Neuronal stem cell (in vitro differentiated cells): ENCODE results near the gene GPR150.

Source experiments
- DNase-seq: peaks from one replicate; pipeline ENCODE4 v3.0.0-alpha.2; 2013; ENCODE audit warnings: low spot score
- H2AFZ ChIP-seq: one replicate; pipeline ENCODE4 v1.6.1; 2013; ENCODE audit warnings: mild to moderate bottlenecking, low read length, inconsistent platforms
- H2AK5ac ChIP-seq: 2 replicates; pipeline ENCODE4 v1.6.1; 2013; ENCODE audit warnings: low read depth, mild to moderate bottlenecking, inconsistent platforms, low read length, moderate library complexity, mixed read lengths
- H2BK120ac ChIP-seq: 2 replicates; pipeline ENCODE4 v1.6.1; 2013; ENCODE audit warnings: low read depth, mild to moderate bottlenecking, inconsistent platforms, low read length, moderate library complexity, mixed read lengths
- H2BK12ac ChIP-seq: one replicate; pipeline ENCODE4 v1.6.1; 2013; ENCODE audit warnings: low read length, inconsistent platforms
- H2BK15ac ChIP-seq: 2 replicates; pipeline ENCODE4 v1.6.1; 2013; ENCODE audit warnings: mild to moderate bottlenecking, low read length, inconsistent platforms, mixed read lengths
- H2BK5ac ChIP-seq: one replicate; pipeline ENCODE4 v1.6.1; 2013; ENCODE audit warnings: inconsistent platforms, mild to moderate bottlenecking, low read length, moderate library complexity
- H3K14ac ChIP-seq: one replicate; pipeline ENCODE4 v1.6.1; 2013; ENCODE audit warnings: low read length, inconsistent platforms
- H3K18ac ChIP-seq: 2 replicates; pipeline ENCODE4 v1.6.1; 2013; ENCODE audit warnings: low read length, inconsistent platforms
- H3K23ac ChIP-seq: 2 replicates; pipeline ENCODE4 v1.6.1; 2013; ENCODE audit warnings: low read depth, mild to moderate bottlenecking, mixed read lengths, low read length, inconsistent platforms; ENCODE audit not compliant: poor library complexity
- H3K27ac ChIP-seq: replicated peaks from 3 replicates; pipeline ENCODE4 v1.5.1; 2013; ENCODE audit warnings: low read length, inconsistent platforms
- H3K27me3 ChIP-seq, 3 experiments: 2 replicates each; pipeline ENCODE4 v1.6.1; 2013; ENCODE audit warnings: low read length in 3 of 3, mild to moderate bottlenecking in 2 of 3, inconsistent platforms in 1 of 3, low read depth in 1 of 3, mixed read lengths in 1 of 3, moderate library complexity in 1 of 3; ENCODE audit not compliant: control insufficient read depth in 3 of 3, insufficient read depth in 3 of 3
- H3K36me3 ChIP-seq, 2 donors: replicated peaks in 1 of 2; 2 replicates each; pipeline ENCODE4 v1.6.1; 2013; ENCODE audit warnings: low read length in 2 of 2; ENCODE audit not compliant: control insufficient read depth in 2 of 2, insufficient read depth in 2 of 2
- H3K4ac ChIP-seq: 2 replicates; pipeline ENCODE4 v1.6.1; 2013; ENCODE audit warnings: inconsistent platforms, mild to moderate bottlenecking, low read length, moderate library complexity
- H3K4me1 ChIP-seq, 2 donors: 1 replicate in 1 of 2; 2 replicates in 1 of 2; pipeline ENCODE4 v1.6.1; 2013; ENCODE audit warnings: low read length in 2 of 2, low read depth in 1 of 2; ENCODE audit not compliant: control insufficient read depth in 2 of 2, insufficient read depth in 1 of 2
- H3K4me2 ChIP-seq: one replicate; pipeline ENCODE4 v1.6.1; 2013; ENCODE audit warnings: mild to moderate bottlenecking, low read length, inconsistent platforms; ENCODE audit not compliant: insufficient read depth, poor library complexity, severe bottlenecking
- H3K4me3 ChIP-seq, 2 donors: 2 replicates each; pipeline ENCODE4 v1.5.1; 2013; ENCODE audit warnings: low read length in 2 of 2, mild to moderate bottlenecking in 2 of 2, inconsistent platforms in 1 of 2, moderate library complexity in 1 of 2
- H3K79me1 ChIP-seq: one replicate; pipeline ENCODE4 v1.6.1; 2013; ENCODE audit warnings: low read depth, mild to moderate bottlenecking, inconsistent platforms, low read length, moderate library complexity
- H3K9ac ChIP-seq: one replicate; pipeline ENCODE4 v1.6.1; 2013; ENCODE audit warnings: mild to moderate bottlenecking, low read depth, low read length, inconsistent platforms; ENCODE audit not compliant: poor library complexity
- H3K9me3 ChIP-seq, 2 donors: replicated peaks in 1 of 2; 2 replicates each; pipeline versions ENCODE3 to v1.6.1; 2013; ENCODE audit warnings: low read length in 2 of 2, mild to moderate bottlenecking in 2 of 2, inconsistent platforms in 1 of 2, low read depth in 1 of 2, mixed read lengths in 1 of 2, moderate library complexity in 1 of 2; ENCODE audit not compliant: control insufficient read depth in 2 of 2, insufficient read depth in 1 of 2
- H4K8ac ChIP-seq: one replicate; pipeline ENCODE4 v1.6.1; 2013; ENCODE audit warnings: low read depth, mild to moderate bottlenecking, inconsistent platforms, low read length, moderate library complexity
- H4K91ac ChIP-seq: one replicate; pipeline ENCODE4 v1.6.1; 2013; ENCODE audit warnings: low read length, low read depth, mild to moderate bottlenecking, inconsistent platforms; ENCODE audit not compliant: poor library complexity
- WGBS, 2 donors: extraction: QIAGEN DNeasy Blood & Tissue Kit; methylation state at CpG; one replicate each; pipeline ENCODE4 v1.1.7; 2013; ENCODE audit warnings: missing lambda C conversion rate in 2 of 2, mixed read lengths in 1 of 2; ENCODE audit not compliant: insufficient read length in 2 of 2, insufficient replicate concordance in 1 of 2; ENCODE audit errors: extremely low coverage in 2 of 2; 5-methylcytosine and 5-hydroxymethylcytosine counted together

The GPR150 gene

DNA sequence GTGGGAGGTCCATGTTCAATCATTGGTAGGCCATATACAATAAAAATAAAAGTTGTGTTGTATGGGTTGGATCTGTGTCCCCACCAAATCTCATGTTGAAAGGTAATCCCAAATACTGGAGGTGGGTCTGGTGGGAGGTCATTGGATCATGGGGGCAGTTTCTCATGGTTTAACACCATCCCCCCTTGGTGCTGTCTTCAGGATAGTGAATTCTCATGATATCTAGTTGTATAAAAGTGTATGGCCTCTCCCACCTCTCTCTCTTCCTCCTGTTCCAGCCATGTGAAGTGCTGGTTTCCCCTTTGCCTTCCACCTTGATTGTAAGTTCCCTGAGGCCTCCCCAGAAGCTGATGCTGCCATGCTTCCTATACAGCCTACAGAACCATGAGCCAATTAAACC lies 47.8 kb downstream of the GPR150 start:
- DNase-seq, result no peak
- Histone ChIP-seq H3K9ac (no peak overlapping the region), H2BK12ac (no peak overlapping the region)

DNA sequence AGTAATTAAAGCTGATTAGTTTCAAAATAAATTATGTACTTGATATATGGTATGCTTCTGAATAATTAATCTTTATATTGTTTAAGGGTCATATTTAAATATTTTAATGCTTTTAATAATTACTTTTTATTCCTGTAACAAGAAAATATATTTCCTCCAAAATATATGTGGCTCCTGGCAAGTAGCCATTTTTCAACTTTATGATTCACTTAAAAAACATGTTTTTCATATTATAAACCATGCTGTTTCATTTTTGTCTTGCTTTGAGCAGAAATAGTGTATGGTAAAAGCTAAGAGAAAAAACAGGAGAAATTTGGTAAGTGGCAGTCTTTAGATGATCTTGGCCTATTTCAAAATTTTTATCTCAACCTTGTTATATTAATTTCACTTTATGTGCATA lies 48.3 kb downstream of the GPR150 start:
- H3K27me3 ChIP-seq, result no peaks in the 10 kb centered on the region
- H3K18ac ChIP-seq, result no peak overlapping the region
- no peak overlapping the region for H3K23ac ChIP-seq
- H4K91ac ChIP-seq, result no peak overlapping the region
- peaks cover 0 to 11% of the 10 kb centered on the region in 2 donors for H3K4me1 ChIP-seq
- no peak overlapping the region for H3K9ac ChIP-seq
- no peak overlapping the region for H3K27ac ChIP-seq
- H2BK15ac ChIP-seq, result no peak overlapping the region
- no peaks in the 10 kb centered on the region for H3K36me3 ChIP-seq
- H4K8ac ChIP-seq, result no peak overlapping the region
- H2BK12ac ChIP-seq, result no peak overlapping the region
- H2BK120ac ChIP-seq, result no peak overlapping the region
- no peak overlapping the region for H2AFZ ChIP-seq
- H2BK5ac ChIP-seq, result no peak overlapping the region
- H3K14ac ChIP-seq, result no peak overlapping the region
- no peak for DNase-seq
- no peaks in the 10 kb centered on the region for H3K79me1 ChIP-seq
- H3K4me2 ChIP-seq, result no peak overlapping the region
- no peak overlapping the region for H3K4me3 ChIP-seq
- H3K4ac ChIP-seq, result no peak overlapping the region
- no peaks in the 10 kb centered on the region for H3K9me3 ChIP-seq
- no peak overlapping the region for H2AK5ac ChIP-seq

More for the DNA sequence above, 47.8 kb downstream of the GPR150 start:
- H3K36me3 ChIP-seq, result no peaks in the 10 kb centered on the region
- peaks cover 0 to 6% of the 10 kb centered on the region in 2 donors for H3K4me1 ChIP-seq
- H3K4me3 ChIP-seq, result no peak overlapping the region
- no peak overlapping the region for H2BK5ac ChIP-seq
- H3K14ac ChIP-seq, result no peak overlapping the region
- H3K27ac ChIP-seq, result no peak overlapping the region
- no peak overlapping the region for H4K8ac ChIP-seq
- no peak overlapping the region for H2AK5ac ChIP-seq
- H2BK120ac ChIP-seq, result no peak overlapping the region
- H4K91ac ChIP-seq, result no peak overlapping the region
- H3K18ac ChIP-seq, result no peak overlapping the region
- no peak overlapping the region for H3K23ac ChIP-seq
- no peaks in the 10 kb centered on the region for H3K27me3 ChIP-seq
- H3K4me2 ChIP-seq, result no peak overlapping the region
- H3K9me3 ChIP-seq, result no peaks in the 10 kb centered on the region
- peak overlapping the region; percentile 14 for H2AFZ ChIP-seq
- no peak overlapping the region for H3K4ac ChIP-seq
- no peaks in the 10 kb centered on the region for H3K79me1 ChIP-seq
- no peak overlapping the region for H2BK15ac ChIP-seq

DNA sequence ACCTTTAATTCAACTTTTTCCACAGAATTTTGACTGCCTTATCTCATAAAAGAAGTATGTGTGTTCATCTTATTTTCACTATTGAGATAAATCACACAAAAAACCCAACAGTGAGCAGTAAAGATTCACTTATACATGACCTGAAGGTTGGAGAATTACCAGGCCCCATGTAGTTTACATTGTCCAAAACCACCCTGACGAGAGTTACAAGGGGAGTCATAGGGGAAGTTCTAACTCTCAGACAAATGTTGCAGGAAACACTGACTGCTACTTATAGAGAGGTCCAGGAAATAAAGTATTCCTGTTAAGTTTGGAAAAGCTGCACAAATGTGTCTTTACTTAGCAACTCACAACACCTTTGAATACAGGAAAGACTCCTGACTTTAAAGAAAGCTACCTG lies 48.8 kb downstream of the GPR150 start:
- no peaks in the 10 kb centered on the region for H3K36me3 ChIP-seq
- peaks cover 0 to 11% of the 10 kb centered on the region in 2 donors for H3K4me1 ChIP-seq
- no peaks in the 10 kb centered on the region for H3K79me1 ChIP-seq
- H2AFZ ChIP-seq, result no peak overlapping the region
- no peaks in the 10 kb centered on the region for H3K9me3 ChIP-seq
- no peak for DNase-seq
- H3K23ac ChIP-seq, result no peak overlapping the region
- no peak overlapping the region for H3K18ac ChIP-seq
- no peak overlapping the region for H2BK15ac ChIP-seq
- H3K4ac ChIP-seq, result no peak overlapping the region
- no peak overlapping the region for H4K91ac ChIP-seq
- no peak overlapping the region for H3K9ac ChIP-seq
- no peak overlapping the region for H3K4me2 ChIP-seq
- no peak overlapping the region for H2AK5ac ChIP-seq
- H3K27ac ChIP-seq, result no peak overlapping the region
- H2BK5ac ChIP-seq, result no peak overlapping the region
- no peak overlapping the region for H4K8ac ChIP-seq
- no peak overlapping the region for H2BK12ac ChIP-seq
- no peaks in the 10 kb centered on the region for H3K27me3 ChIP-seq
- no peak overlapping the region for H2BK120ac ChIP-seq
- no peak overlapping the region for H3K14ac ChIP-seq
- WGBS, 2 donors, result no CpG with 5 or more reads among the region's 1 CpG
- H3K4me3 ChIP-seq, result no peak overlapping the region

DNA sequence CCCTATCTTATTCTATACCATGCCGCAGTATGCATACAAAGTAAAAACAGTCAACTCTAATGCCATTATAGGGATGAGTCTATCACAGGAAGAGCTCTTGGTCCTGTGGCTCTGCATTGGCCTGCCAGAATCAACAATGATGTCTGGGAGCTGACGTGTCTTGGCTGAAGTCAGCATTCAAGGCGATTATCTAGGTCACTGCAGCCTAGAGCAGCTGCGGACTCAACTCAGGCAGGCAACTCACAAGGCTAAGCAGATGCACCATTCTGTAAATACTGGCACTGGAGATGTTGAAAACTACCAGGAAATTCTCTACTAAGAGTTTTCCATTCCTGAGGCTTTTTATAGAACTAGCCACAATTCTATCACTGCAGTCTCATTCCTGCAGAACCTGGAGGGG lies 49.7 kb downstream of the GPR150 start:
- H3K18ac ChIP-seq, result no peak overlapping the region
- H3K23ac ChIP-seq, result no peak overlapping the region
- H3K4me1 ChIP-seq, result peaks cover 0 to 8% of the 10 kb centered on the region in 2 donors
- H3K27ac ChIP-seq, result no peak overlapping the region
- H2BK12ac ChIP-seq, result no peak overlapping the region
- H3K9ac ChIP-seq, result no peak overlapping the region
- H3K4ac ChIP-seq, result no peak overlapping the region
- no peak overlapping the region for H2BK15ac ChIP-seq
- H3K9me3 ChIP-seq, result no peaks in the 10 kb centered on the region
- H3K27me3 ChIP-seq, result no peaks in the 10 kb centered on the region
- no peak overlapping the region for H2AK5ac ChIP-seq
- no peak overlapping the region for H3K4me3 ChIP-seq
- no peak overlapping the region for H4K8ac ChIP-seq
- H4K91ac ChIP-seq, result no peak overlapping the region
- no peak overlapping the region for H3K4me2 ChIP-seq
- WGBS, 2 donors, result no CpG with 5 or more reads among the region's 4 CpGs
- H2BK120ac ChIP-seq, result no peak overlapping the region
- no peaks in the 10 kb centered on the region for H3K36me3 ChIP-seq
- H3K79me1 ChIP-seq, result no peaks in the 10 kb centered on the region
- H2BK5ac ChIP-seq, result no peak overlapping the region
- H2AFZ ChIP-seq, result peak overlapping the region; percentile 41
- H3K14ac ChIP-seq, result no peak overlapping the region
- DNase-seq, result no peak
